HCT116 (cell line): ENCODE measurements around the gene CARNS1. TPM values are rescaled to one million over a fixed set of nuclear protein-coding genes. Genes with fewer than 3 reads are reported as not detected.

Experiments
- ATF3 ChIP-seq: IDR thresholded peaks from 2 replicates; pipeline ENCODE4 v1.6.1; 2012
- MAX ChIP-seq: IDR thresholded peaks from 2 replicates; pipeline ENCODE4 v1.6.1; 2012
- YY1 ChIP-seq: IDR thresholded peaks from 2 replicates; pipeline ENCODE4 v1.6.1; 2011; ENCODE audit warnings: low read length, low read depth, moderate library complexity, mild to moderate bottlenecking; ENCODE audit not compliant: insufficient replicate concordance; ENCODE audit errors: extremely low read depth
- total RNA-seq: library from RNA; stranded (reverse); gene quantifications from one replicate; pipeline ENCODE4 v1.2.1, GENCODE V29; 2021; ENCODE audit not compliant: unreplicated experiment

Gene CARNS1
- total RNA-seq, 1 experiment from 2014 or later: 1.0 TPM

DNA sequence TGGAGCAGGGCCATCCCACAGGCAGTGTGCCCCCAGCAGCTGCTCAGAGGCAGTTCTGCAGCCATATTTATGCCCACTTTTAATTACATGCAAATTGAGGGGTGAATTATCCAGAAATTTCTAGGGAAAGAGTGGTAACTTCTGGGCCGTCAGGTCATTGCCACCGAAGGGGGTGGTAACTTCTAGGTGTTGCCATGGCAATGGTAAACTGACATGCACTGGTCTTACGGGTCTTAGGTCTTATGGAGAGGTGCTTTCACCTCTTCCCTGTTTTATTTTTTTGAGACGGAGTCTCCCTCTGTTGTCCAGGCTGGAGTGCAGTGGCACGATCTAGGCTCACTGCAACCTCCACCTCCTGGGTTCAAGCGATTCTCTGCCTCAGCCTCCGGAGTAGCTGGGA lies 57.4 kb downstream of the CARNS1 start (continued):
- TF ChIP-seq MAX: no peak
- no peak for TF ChIP-seq ATF3
- no peak for TF ChIP-seq YY1

Other genes with a start within 250 kb of the CARNS1 start
- gene GRK2, start 149.2 kb upstream of the CARNS1 start, total RNA-seq: 83.0 TPM
- gene ANKRD13D, start 126.4 kb upstream of the CARNS1 start, total RNA-seq: 61.1 TPM
- gene SSH3, start 112.1 kb upstream of the CARNS1 start, total RNA-seq: 57.8 TPM
- 44.2 TPM for gene POLD4, start 62.1 kb upstream of the CARNS1 start, total RNA-seq
- gene CLCF1, start 42.1 kb upstream of the CARNS1 start, total RNA-seq: 12.2 TPM
- 49.8 TPM for gene RAD9A, start 23.7 kb upstream of the CARNS1 start, total RNA-seq
- 238 TPM for gene PPP1CA, start 13.8 kb upstream of the CARNS1 start, total RNA-seq
- gene TBC1D10C, start 11.6 kb upstream of the CARNS1 start, total RNA-seq: 0.39 TPM
- 54.1 TPM for gene RPS6KB2, start 12.8 kb downstream of the CARNS1 start, total RNA-seq
- gene PTPRCAP, start 22.0 kb downstream of the CARNS1 start, total RNA-seq: 1.4 TPM
- 94.5 TPM for gene CORO1B, start 27.8 kb downstream of the CARNS1 start, total RNA-seq
- not detected for gene GPR152, start 37.1 kb downstream of the CARNS1 start, total RNA-seq
- gene CABP4, start 39.7 kb downstream of the CARNS1 start, total RNA-seq: not detected
- gene TMEM134, start 53.6 kb downstream of the CARNS1 start, total RNA-seq: 44.2 TPM
- 61.0 TPM for gene AIP, start 67.3 kb downstream of the CARNS1 start, total RNA-seq
- gene PITPNM1, start 89.7 kb downstream of the CARNS1 start, total RNA-seq: 79.5 TPM
- 53.6 TPM for gene CDK2AP2, start 92.5 kb downstream of the CARNS1 start, total RNA-seq
- gene CABP2, start 107.8 kb downstream of the CARNS1 start, total RNA-seq: not detected
- gene GSTP1, start 168.1 kb downstream of the CARNS1 start, total RNA-seq: 893 TPM
- gene NDUFV1, start 191.3 kb downstream of the CARNS1 start, total RNA-seq: 242 TPM
- gene NUDT8, start 214.3 kb downstream of the CARNS1 start, total RNA-seq: 18.7 TPM
- gene TBX10, start 224.1 kb downstream of the CARNS1 start, total RNA-seq: not detected
- 0.30 TPM for gene ACY3, start 235.1 kb downstream of the CARNS1 start, total RNA-seq